Loucy (cell line): ENCODE results near the gene ARMC5.

ENCODE experiments used
- CTCF ChIP-seq: fragments of 200-600 bp; sonication (generic); conservative IDR thresholded peaks from 2 replicates; pipeline ENCODE4 v1.5.1; 2014; ENCODE audit warnings: mild to moderate bottlenecking, antibody characterized with exemption, low read length
- EZH2phosphoT487 ChIP-seq: fragments of 200-600 bp; IDR thresholded peaks from 2 replicates; pipeline ENCODE4 v1.6.1; 2018; ENCODE audit warnings: antibody characterized with exemption, mild to moderate bottlenecking, moderate library complexity, borderline replicate concordance

- TF ChIP-seq CTCF = no peak
- no peak for TF ChIP-seq EZH2phosphoT487
Observed at GRCh38 chr16:31429796-31430195, 29.5 kb upstream of the ARMC5 start.
